GM12892 (cell line): ENCODE measurements around the gene BAHD1.

ENCODE experiments used
- POLR2A ChIP-seq: IDR thresholded peaks from 2 replicates; pipeline ENCODE4 v1.6.1; 2011; ENCODE audit warnings: low read depth, low read length, control low read depth
- POLR2AphosphoS5 ChIP-seq: IDR thresholded peaks from 2 replicates; pipeline ENCODE4 v1.6.1; 2011; ENCODE audit warnings: low read depth, low read length, control low read depth
- TAF1 ChIP-seq: IDR thresholded peaks from 2 replicates; pipeline ENCODE4 v1.6.1; 2011; ENCODE audit warnings: low read depth, mild to moderate bottlenecking, control low read depth, low read length, borderline replicate concordance

DNA sequence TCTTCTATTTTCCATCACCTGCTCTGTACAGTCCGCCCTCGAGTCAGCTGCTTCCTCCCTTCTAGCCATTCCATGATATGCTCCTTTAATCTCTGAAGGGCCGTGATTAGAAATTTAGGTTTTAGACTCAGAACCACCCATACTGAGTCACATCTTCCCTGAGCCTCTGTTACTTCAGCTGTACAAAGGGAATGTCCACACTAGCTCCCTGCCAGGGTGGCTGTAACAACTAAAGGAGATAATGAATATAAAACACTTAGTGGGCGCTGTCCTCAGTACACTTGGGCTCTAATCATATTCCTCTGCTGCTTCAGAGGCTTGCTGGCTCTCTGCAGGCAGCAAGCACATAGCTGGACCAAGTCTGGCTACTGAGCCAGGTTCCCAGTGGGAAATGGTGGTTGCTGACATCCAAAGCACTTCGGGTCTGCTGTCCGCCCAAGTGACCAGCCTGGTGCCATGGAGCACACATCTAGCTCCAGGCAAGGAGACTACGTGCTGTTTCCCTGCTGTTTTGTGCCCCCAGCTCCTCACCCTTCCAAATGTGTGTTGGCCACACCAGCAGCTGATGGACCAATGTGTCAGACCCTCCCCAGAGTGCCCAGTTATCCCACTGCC is 29.1 kb downstream of the BAHD1 start:
- TF ChIP-seq POLR2AphosphoS5 (no peak), TAF1 (no peak), POLR2A (no peak)
